GM12891 (cell line): ENCODE results near the gene BRIP1.

Source experiments
- POLR2A ChIP-seq: IDR thresholded peaks from 2 replicates; pipeline ENCODE4 v1.6.1; 2011; ENCODE audit warnings: low read depth, low read length, control low read depth
- POLR2AphosphoS5 ChIP-seq: IDR thresholded peaks from 2 replicates; pipeline ENCODE4 v1.6.1; 2011; ENCODE audit warnings: low read depth, low read length, control low read depth
- TAF1 ChIP-seq: IDR thresholded peaks from 2 replicates; pipeline ENCODE4 v1.6.1; 2011; ENCODE audit warnings: low read depth, low read length, control low read depth

- TF ChIP-seq TAF1 (no peak), POLR2A (no peak), POLR2AphosphoS5 (no peak)
Observed at GRCh38 chr17:61818225-61818624, 45.1 kb downstream of the BRIP1 start.
